K562 (cell line): ENCODE results near the gene SPACA9. TPM values are rescaled to one million over a fixed set of nuclear protein-coding genes. Genes with fewer than 3 reads are reported as not detected.

Experiments used
- ATAC-seq: fragments of 200-7000 bp; cut with Tn5 transposase; 3 replicates; pipeline ENCODE4 v1.9.1; 2020; ENCODE audit warnings: moderate library complexity
- BruUV-seq: library from RNA; stranded (reverse); fragments of 400-500 nt; replicated peaks from 2 replicates; lab custom pipeline; 2021; lab: Mats Ljungman, UMichigan
- CTCF ChIA-PET: fragments of 300-600 bp; formaldehyde crosslinking; extraction: SDS; loops from one replicate; lab custom pipeline; 2021; ENCODE audit warnings: low intra/inter-chr PET ratio; lab: Yijun Ruan, JAX
- POLR2A ChIA-PET: fragments of 300-600, 350-650 bp; sonication (Branson Sonifier 250); formaldehyde crosslinking; extraction: SDS; loops from one replicate; lab custom pipeline; 2021; ENCODE audit warnings: antibody characterized with exemption, inconsistent platforms; lab: Yijun Ruan, JAX
- DNase-seq, 4 experiments: peaks; one replicate each; pipeline versions ENCODE4 v3.0.0 to v3.0.0-alpha.2; 2011 to 2018; ENCODE audit warnings: low spot score in 3 of 4, mixed read lengths in 3 of 4; ENCODE audit errors: extremely low read depth in 1 of 4
- FAIRE-seq: peaks from 2 replicates; lab custom pipeline; 2011; peaks lifted over from hg19 to GRCh38; lab: Jason Lieb, UNC
- H2AFZ ChIP-seq: 2 replicates; pipeline ENCODE4 v1.6.0; 2011; ENCODE audit warnings: low read depth, low read length, control low read depth, inconsistent platforms
- H3K27ac ChIP-seq: fragments of 200-600 bp; 3 replicates; pipeline ENCODE4 v1.8.0; 2011; ENCODE audit warnings: low read depth, mild to moderate bottlenecking, control low read depth, inconsistent platforms, low read length, moderate library complexity, mixed read lengths; ENCODE audit errors: extremely low read depth
- H3K27me3 ChIP-seq, 2 experiments: fragments of 300-600 bp in 1 of 2; 2 replicates in 1 of 2; 3 replicates in 1 of 2; pipeline versions ENCODE4 v1.6.0 to v1.8.0; 2011; ENCODE audit warnings: inconsistent platforms in 2 of 2, low read length in 2 of 2, mild to moderate bottlenecking in 1 of 2, mixed read lengths in 1 of 2, moderate library complexity in 1 of 2; ENCODE audit not compliant: control insufficient read depth in 2 of 2, insufficient read depth in 2 of 2
- H3K36me3 ChIP-seq: fragments of 300-600 bp; 3 replicates; pipeline ENCODE4 v1.8.0; 2011; ENCODE audit warnings: mild to moderate bottlenecking, low read length, inconsistent platforms; ENCODE audit not compliant: control insufficient read depth, insufficient read depth
- H3K4me1 ChIP-seq, 2 experiments: fragments of 200-600 bp in 1 of 2; replicated peaks in 1 of 2; 2 replicates in 1 of 2; 3 replicates in 1 of 2; pipeline versions ENCODE4 v1.5.1 to v1.8.0; 2011; ENCODE audit warnings: inconsistent platforms in 2 of 2, low read length in 2 of 2, mild to moderate bottlenecking in 1 of 2, mixed read lengths in 1 of 2, moderate library complexity in 1 of 2; ENCODE audit not compliant: control insufficient read depth in 2 of 2, insufficient read depth in 2 of 2
- H3K4me2 ChIP-seq: 2 replicates; pipeline ENCODE4 v1.6.1; 2011; ENCODE audit warnings: low read length, control low read depth, inconsistent platforms, mixed read lengths; ENCODE audit not compliant: insufficient read depth
- H3K4me3 ChIP-seq: fragments of 200-600 bp; sonication (generic), shearing (Covaris generic); 2 replicates; pipeline ENCODE4 v1.5.1; 2016; ENCODE audit warnings: control low read depth, inconsistent platforms
- H3K79me2 ChIP-seq: fragments of 200-600 bp; 3 replicates; pipeline ENCODE4 v1.8.0; 2011; ENCODE audit warnings: low read length, inconsistent platforms; ENCODE audit not compliant: control insufficient read depth, insufficient read depth
- H3K9ac ChIP-seq, 2 experiments: 2 replicates each; pipeline versions ENCODE4 v1.6.0 to v1.6.1; 2011; ENCODE audit warnings: low read depth in 2 of 2, low read length in 2 of 2, control low read depth in 1 of 2, inconsistent platforms in 1 of 2, mild to moderate bottlenecking in 1 of 2, mixed read lengths in 1 of 2; ENCODE audit not compliant: insufficient read depth in 1 of 2
- H3K9me1 ChIP-seq: one replicate; pipeline ENCODE4 v1.6.0; 2011; ENCODE audit warnings: inconsistent platforms, mild to moderate bottlenecking, low read length, moderate library complexity; ENCODE audit not compliant: control insufficient read depth, insufficient read depth
- H3K9me3 ChIP-seq: replicated peaks from 2 replicates; pipeline ENCODE4 v1.5.1; 2011; ENCODE audit warnings: low read depth, low read length, inconsistent platforms; ENCODE audit not compliant: control insufficient read depth, insufficient read depth
- H4K20me1 ChIP-seq: replicated peaks from 2 replicates; pipeline ENCODE4 v1.6.1; 2011; ENCODE audit warnings: low read length, inconsistent platforms, mixed read lengths; ENCODE audit not compliant: control insufficient read depth, insufficient read depth
- CEBPB ChIP-seq: fragments of 450-650 bp; IDR thresholded peaks from 2 replicates; pipeline ENCODE4 v1.6.1; 2016; ENCODE audit warnings: missing genetic modification characterization, missing compliant biosample characterization
- CEBPG ChIP-seq, 3 experiments: fragments of 200-800 bp in 1 of 3; sonication (Bioruptor generic) in 1 of 3; sonication (generic) in 1 of 3; formaldehyde crosslinking in 1 of 3; IDR thresholded peaks in 2 of 3; conservative IDR thresholded peaks in 1 of 3; 2 replicates each; pipeline versions ENCODE4 v1.6.1 to v1.8.0; 2016 to 2022; ENCODE audit warnings: missing compliant biosample characterization in 2 of 3, missing genetic modification characterization in 2 of 3, mild to moderate bottlenecking in 1 of 3, missing genetic modification reagents in 1 of 3
- WGBS: fragments of 100-300 bp; shearing (Covaris generic); methylation state at CpG from one replicate; pipeline ENCODE4 v1.1.6; 2016; ENCODE audit warnings: low coverage, mixed read lengths; ENCODE audit not compliant: insufficient coverage; ENCODE audit errors: missing lambda C conversion rate; 5-methylcytosine and 5-hydroxymethylcytosine counted together
- in situ Hi-C: fragments of 300-500 bp; cut with MboI; formaldehyde crosslinking; loops from 4 replicates; pipeline ENCODE4 v1.15.0; 2018; ENCODE audit warnings: inconsistent platforms, mixed read lengths
- intact Hi-C: fragments of 100-400 bp; cut with micrococcal nuclease; formaldehyde crosslinking; loops from 2 replicates; pipeline ENCODE4 v1.14.2; 2022
- polyA plus RNA-seq, 8 experiments: library from polyadenylated mRNA; depleted of rRNA in 4 of 8; stranded (reverse) in 5 of 8; unstranded in 3 of 8; fragments of >200 nt; fragmentation: Nextera tagmentation in 2 of 8; fragmentation: Illumina TruSeq in 1 of 8; extraction: Ambion mirVana in 2 of 8; extraction: Trizol in 1 of 8; gene quantifications; 2 replicates each; pipeline versions ENCODE4 v1.2.1 to v1.2.3, GENCODE V29; 2011 to 2014; ENCODE audit warnings: inconsistent platforms in 1 of 8, missing spikeins in 1 of 8
- total RNA-seq, 7 experiments: library from RNA; depleted of rRNA in 6 of 7; stranded (reverse); fragments of >200 nt in 6 of 7; fragmentation: Illumina TruSeq in 2 of 7; extraction: Trizol in 2 of 7; gene quantifications; 2 replicates each; pipeline versions ENCODE4 v1.2.1 to v1.2.3, GENCODE V29; 2011 to 2021; ENCODE audit warnings: low replicate concordance in 1 of 7
- TF ChIP-seq, protein P1 (sequence below): fragments of 450-650 bp; IDR thresholded peaks from 2 replicates; pipeline ENCODE4 v1.6.1; 2014; ENCODE audit warnings: low read depth, mild to moderate bottlenecking, moderate library complexity, borderline replicate concordance

SPACA9 gene
- total and polyA plus RNA-seq, 9 of the 15 experiments (the other 6 are each of a cell fraction or from before 2014, with no cell fraction given), result 0.06 to 0.51 (median 0.36) TPM

- ChIA-PET POLR2A (interaction anchor here (0.7 kb wide), 1 partner anchor 11 kb away, joined by 3 read pairs; no protein-coding TSS in a partner anchor), CTCF (no interaction called here)
- BruUV-seq, result no TSS peak
- Histone ChIP-seq H3K36me3 (no peaks in the 10 kb centered on the region), H3K4me2 (no peak overlapping the region), H3K27me3 (peaks cover 49 to 73% of the 10 kb centered on the region in 2 experiments), H3K4me3 (no peak overlapping the region), H3K9me1 (no peaks in the 10 kb centered on the region), H3K4me1 (peaks cover 0 to 8% of the 10 kb centered on the region in 2 experiments; a peak in 1 of 5 replicates), H2AFZ (no peak overlapping the region), H3K9ac (no peak overlapping the region), H3K9me3 (no peaks in the 10 kb centered on the region), H3K27ac (no peak overlapping the region), H3K79me2 (no peaks in the 10 kb centered on the region), H4K20me1 (peaks cover 3% of the 10 kb centered on the region; the same call in 1 of the 2 replicates)
- ATAC-seq (no peak), FAIRE-seq (no peak), DNase-seq (no peak)
- in situ Hi-C loops, result no loop called here
- 6% methylated on average over 8 of the region's 8 CpGs for WGBS
- intact Hi-C loops, result no loop called here
- TF ChIP-seq, protein P1, sequence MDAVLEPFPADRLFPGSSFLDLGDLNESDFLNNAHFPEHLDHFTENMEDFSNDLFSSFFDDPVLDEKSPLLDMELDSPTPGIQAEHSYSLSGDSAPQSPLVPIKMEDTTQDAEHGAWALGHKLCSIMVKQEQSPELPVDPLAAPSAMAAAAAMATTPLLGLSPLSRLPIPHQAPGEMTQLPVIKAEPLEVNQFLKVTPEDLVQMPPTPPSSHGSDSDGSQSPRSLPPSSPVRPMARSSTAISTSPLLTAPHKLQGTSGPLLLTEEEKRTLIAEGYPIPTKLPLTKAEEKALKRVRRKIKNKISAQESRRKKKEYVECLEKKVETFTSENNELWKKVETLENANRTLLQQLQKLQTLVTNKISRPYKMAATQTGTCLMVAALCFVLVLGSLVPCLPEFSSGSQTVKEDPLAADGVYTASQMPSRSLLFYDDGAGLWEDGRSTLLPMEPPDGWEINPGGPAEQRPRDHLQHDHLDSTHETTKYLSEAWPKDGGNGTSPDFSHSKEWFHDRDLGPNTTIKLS, result no peak
- TF ChIP-seq CEBPG (CRISPR knock-in tag; IDR thresholded peaks at IDR 0.05) (no peak), CEBPG (tag; conservative IDR thresholded peaks at IDR 0.05 in 1 of 2, IDR thresholded peaks at IDR 0.05 in 1 of 2) (peak in 1 of 2 experiments; percentile 45; a peak in 1 of 4 replicates), CEBPB (tag) (peak; percentile 43)
Observed at GRCh38 chr9:132857031-132857430, 21.7 kb upstream of the SPACA9 start.
